Endothelial cell (in vitro differentiated cells): ENCODE results near the gene ALOX15. TPM values are rescaled to one million over a fixed set of nuclear protein-coding genes. Genes with fewer than 3 reads are reported as not detected.
A peak's percentile ranks its signal among the peaks of the same experiment; 100 is the strongest.
"Not testable (repeated sequence)": the region's sequence is repeated elsewhere in the genome, so short reads cannot be mapped to it uniquely, and the experiment has no call there.

Source experiments
- DNase-seq: peaks from one replicate; pipeline ENCODE4 v3.0.0; 2021; ENCODE audit warnings: low spot score
- H3K27ac Mint-ChIP-seq: one replicate; pipeline ENCODE4 v1.8.0; 2021; ENCODE audit warnings: mixed read lengths, inconsistent platforms; ENCODE audit not compliant: unreplicated experiment
- H3K27me3 Mint-ChIP-seq: one replicate; pipeline ENCODE4 v1.8.0; 2021; ENCODE audit warnings: mild to moderate bottlenecking, moderate library complexity, mixed read lengths, inconsistent platforms; ENCODE audit not compliant: unreplicated experiment
- H3K36me3 Mint-ChIP-seq: one replicate; pipeline ENCODE4 v1.8.0; 2021; ENCODE audit warnings: mild to moderate bottlenecking, low read depth, mixed read lengths, inconsistent platforms; ENCODE audit not compliant: unreplicated experiment
- H3K4me1 Mint-ChIP-seq: one replicate; pipeline ENCODE4 v1.8.0; 2021; ENCODE audit warnings: mild to moderate bottlenecking, mixed read lengths, inconsistent platforms; ENCODE audit not compliant: unreplicated experiment
- H3K4me3 Mint-ChIP-seq: one replicate; pipeline ENCODE4 v1.8.0; 2021; ENCODE audit warnings: mild to moderate bottlenecking, mixed read lengths, inconsistent platforms; ENCODE audit not compliant: unreplicated experiment
- H3K9me3 Mint-ChIP-seq: one replicate; pipeline ENCODE4 v1.8.0; 2021; ENCODE audit warnings: mixed read lengths, inconsistent platforms; ENCODE audit not compliant: unreplicated experiment
- CTCF ChIP-seq: fragments of 200-600 bp; sonication (generic); IDR thresholded peaks from one replicate; pipeline ENCODE4 v1.5.0; 2021; ENCODE audit warnings: antibody characterized with exemption; ENCODE audit not compliant: unreplicated experiment
- total RNA-seq: library from RNA; stranded (reverse); fragmentation: NEBNext Ultra II Directional; extraction: Animal tissue kit (Norgen Biotek cat#: 25700); gene quantifications from one replicate; pipeline ENCODE4 v1.2.1, GENCODE V29; 2021; ENCODE audit not compliant: unreplicated experiment

The ALOX15 gene
- total RNA-seq, 1 donor from 2014 or later = 17.0 TPM

- peak overlapping the region; percentile 79 for H3K4me3 Mint-ChIP-seq
- H3K27ac Mint-ChIP-seq, H3K9me3 Mint-ChIP-seq, DNase-seq, H3K36me3 Mint-ChIP-seq: not testable (repeated sequence)
- peaks cover 22% of the 10 kb centered on the region for H3K4me1 Mint-ChIP-seq
- H3K27me3 Mint-ChIP-seq = peaks cover 20% of the 10 kb centered on the region
These were observed 2.7 kb downstream of the ALOX15 start for GRCh38 chr17:4638766-4639165.

- DNase-seq = no peak
- peaks cover 5% of the 10 kb centered on the region for H3K36me3 Mint-ChIP-seq
- no peak for TF ChIP-seq CTCF
- no peak overlapping the region for H3K4me3 Mint-ChIP-seq
- no peak overlapping the region for H3K27ac Mint-ChIP-seq
- H3K4me1 Mint-ChIP-seq = peaks cover 24% of the 10 kb centered on the region
- no peaks in the 10 kb centered on the region for H3K9me3 Mint-ChIP-seq
- peaks cover 13% of the 10 kb centered on the region for H3K27me3 Mint-ChIP-seq
These were observed 4.9 kb downstream of the ALOX15 start for GRCh38 chr17:4636474-4637100.

- Mint-ChIP-seq H3K4me1 (peaks cover 24% of the 10 kb centered on the region), H3K27ac (no peak overlapping the region), H3K4me3 (no peak overlapping the region), H3K36me3 (peaks cover 8% of the 10 kb centered on the region), H3K27me3 (peaks cover 9% of the 10 kb centered on the region), H3K9me3 (no peaks in the 10 kb centered on the region)
- no peak for DNase-seq
- TF ChIP-seq CTCF = no peak
These were observed 5.6 kb downstream of the ALOX15 start for GRCh38 chr17:4635823-4636375.

GRCh38 chr17:4634976-4635375, 6.5 kb downstream of the ALOX15 start:
- DNase-seq = no peak
- H3K4me1 Mint-ChIP-seq = peaks cover 22% of the 10 kb centered on the region
- no peak for TF ChIP-seq CTCF
- no peak overlapping the region for H3K4me3 Mint-ChIP-seq
- no peak overlapping the region for H3K27ac Mint-ChIP-seq
- peaks cover 8% of the 10 kb centered on the region for H3K36me3 Mint-ChIP-seq
- no peaks in the 10 kb centered on the region for H3K9me3 Mint-ChIP-seq
- H3K27me3 Mint-ChIP-seq = peaks cover 6% of the 10 kb centered on the region

GRCh38 chr17:4633643-4634042, 7.8 kb downstream of the ALOX15 start:
- Mint-ChIP-seq H3K36me3 (peaks cover 7% of the 10 kb centered on the region), H3K9me3 (no peaks in the 10 kb centered on the region), H3K27me3 (peaks cover 5% of the 10 kb centered on the region)

More at GRCh38 chr17:4633643-4634042, 7.8 kb downstream of the ALOX15 start:
- Mint-ChIP-seq H3K4me1 (peaks cover 15% of the 10 kb centered on the region), H3K4me3 (no peak overlapping the region), H3K27ac (no peak overlapping the region)
- TF ChIP-seq CTCF = no peak
- no peak for DNase-seq
